HCT116 (cell line): ENCODE measurements around the gene CACNA1C. TPM values are rescaled to one million over a fixed set of nuclear protein-coding genes. Genes with fewer than 3 reads are reported as not detected.

Experiments
- ATAC-seq: fragments of 200-7000 bp; cut with Tn5 transposase; 2 replicates; pipeline ENCODE4 v1.9.1; 2020; ENCODE audit warnings: mild to moderate bottlenecking, moderate library complexity
- BruUV-seq: library from RNA; stranded (reverse); fragments of 400-500 nt; replicated peaks from 2 replicates; lab custom pipeline; 2021; lab: Mats Ljungman, UMichigan
- CTCF ChIA-PET: fragments of 300-600 bp; sonication (Branson Sonifier 250); formaldehyde crosslinking; loops from one replicate; lab custom pipeline; 2021; ENCODE audit warnings: antibody characterized with exemption; lab: Charles Lee
- POLR2A ChIA-PET: fragments of 300-600, 350-600 bp; sonication (Branson Sonifier 250); formaldehyde crosslinking; loops from one replicate; lab custom pipeline; 2021; ENCODE audit warnings: antibody characterized with exemption; lab: Charles Lee
- RAD21 ChIA-PET, 2 experiments: fragments of 300-600 bp; sonication (Branson Sonifier 250); formaldehyde crosslinking; loops; one replicate each; lab custom pipeline; 2023; ENCODE audit warnings: low total read pairs in 2 of 2; ENCODE audit not compliant: uncharacterized antibody in 2 of 2, unreplicated experiment in 2 of 2, low non-redundant PET in 1 of 2; lab: Charles Lee
- DNase-seq: peaks from one replicate; pipeline ENCODE4 v3.0.0-alpha.2; 2010; ENCODE audit warnings: low read depth, low spot score
- H2AFZ ChIP-seq: fragments of 200-600 bp; shearing (Covaris generic), sonication (generic); 2 replicates; pipeline ENCODE4 v1.6.1; 2017; ENCODE audit warnings: low read depth, mixed run types, mixed read lengths, antibody characterized with exemption, low read length; ENCODE audit not compliant: poor library complexity, severe bottlenecking
- H3K27ac ChIP-seq: 2 replicates; pipeline ENCODE4 v1.5.1; 2012; ENCODE audit warnings: low read depth, low read length
- H3K27me3 ChIP-seq: fragments of 200-600 bp; sonication (generic); 2 replicates; pipeline ENCODE4 v1.6.1; 2016; ENCODE audit warnings: mixed run types, low read length, mixed read lengths; ENCODE audit not compliant: insufficient read depth
- H3K36me3 ChIP-seq, 2 experiments: fragments of 200-500 bp in 1 of 2; fragments of 200-600 bp in 1 of 2; sonication (Bioruptor generic) in 1 of 2; sonication (generic) in 1 of 2; 2 replicates each; pipeline versions ENCODE4 v1.5.1 to v1.6.1; 2014 to 2016; ENCODE audit warnings: low read length in 2 of 2, inconsistent platforms in 1 of 2, mixed read lengths in 1 of 2, mixed run types in 1 of 2; ENCODE audit not compliant: insufficient read depth in 2 of 2, control insufficient read depth in 1 of 2
- H3K4me1 ChIP-seq, 2 experiments: fragments of 200-600 bp in 1 of 2; sonication (generic) in 1 of 2; 2 replicates each; pipeline versions ENCODE4 v1.5.1 to v1.6.1; 2012 to 2017; ENCODE audit warnings: low read length in 2 of 2, inconsistent platforms in 1 of 2, mild to moderate bottlenecking in 1 of 2, mixed read lengths in 1 of 2, mixed run types in 1 of 2, moderate library complexity in 1 of 2; ENCODE audit not compliant: insufficient read depth in 2 of 2, control insufficient read depth in 1 of 2
- H3K4me2 ChIP-seq: fragments of 200-600 bp; sonication (generic); 2 replicates; pipeline ENCODE4 v1.6.1; 2017; ENCODE audit warnings: mixed run types, low read length, mixed read lengths
- H3K4me3 ChIP-seq, 2 experiments: fragments of 200-600 bp in 1 of 2; sonication (generic) in 1 of 2; replicated peaks in 1 of 2; 2 replicates each; pipeline ENCODE4 v1.5.1; 2011 to 2016; ENCODE audit warnings: low read length in 2 of 2, control low read depth in 1 of 2, low read depth in 1 of 2, mild to moderate bottlenecking in 1 of 2, mixed read lengths in 1 of 2, mixed run types in 1 of 2
- H3K79me2 ChIP-seq: fragments of 200-600 bp; sonication (generic); 2 replicates; pipeline ENCODE4 v1.6.1; 2017; ENCODE audit warnings: mild to moderate bottlenecking, mixed run types, low read length, moderate library complexity, mixed read lengths; ENCODE audit not compliant: insufficient read depth
- H3K9ac ChIP-seq: fragments of 200-600 bp; sonication (generic); 2 replicates; pipeline ENCODE4 v1.6.1; 2016; ENCODE audit warnings: low read length, mixed read lengths
- H3K9me2 ChIP-seq: fragments of 200-600 bp; sonication (generic), shearing (Covaris generic); 2 replicates; pipeline ENCODE4 v1.6.1; 2017; ENCODE audit warnings: mixed run types, mild to moderate bottlenecking, moderate library complexity; ENCODE audit not compliant: insufficient read depth
- H3K9me3 ChIP-seq, 2 experiments: fragments of 200-500 bp in 1 of 2; fragments of 200-600 bp in 1 of 2; sonication (Bioruptor generic) in 1 of 2; sonication (generic) in 1 of 2; 2 replicates each; pipeline ENCODE4 v1.6.1; 2014 to 2017; ENCODE audit warnings: low read length in 2 of 2, mixed read lengths in 2 of 2, inconsistent platforms in 1 of 2, low read depth in 1 of 2, mild to moderate bottlenecking in 1 of 2, mixed run types in 1 of 2, moderate library complexity in 1 of 2; ENCODE audit not compliant: control insufficient read depth in 1 of 2, insufficient read depth in 1 of 2
- H4K20me1 ChIP-seq: fragments of 200-600 bp; sonication (generic), shearing (Covaris generic); 2 replicates; pipeline ENCODE4 v1.6.1; 2017; ENCODE audit warnings: mixed run types, mild to moderate bottlenecking, moderate library complexity; ENCODE audit not compliant: insufficient read depth
- CBX3 ChIP-seq: IDR thresholded peaks from 2 replicates; pipeline ENCODE4 v1.6.1; 2012; ENCODE audit warnings: low read depth
- CEBPB ChIP-seq: IDR thresholded peaks from 2 replicates; pipeline ENCODE4 v1.6.1; 2012; ENCODE audit warnings: low read depth
- EGR1 ChIP-seq: IDR thresholded peaks from 2 replicates; pipeline ENCODE4 v1.6.1; 2012; ENCODE audit warnings: low read depth
- ELF1 ChIP-seq: IDR thresholded peaks from 2 replicates; pipeline ENCODE4 v1.6.1; 2012; ENCODE audit warnings: low read depth, borderline replicate concordance
- EZH2phosphoT487 ChIP-seq: fragments of 200-600 bp; IDR thresholded peaks from 2 replicates; pipeline ENCODE4 v1.6.1; 2018; ENCODE audit warnings: antibody characterized with exemption, borderline replicate concordance
- JUND ChIP-seq: IDR thresholded peaks from 2 replicates; pipeline ENCODE4 v1.6.1; 2012
- MAX ChIP-seq: IDR thresholded peaks from 2 replicates; pipeline ENCODE4 v1.6.1; 2012
- POLR2A ChIP-seq: IDR thresholded peaks from 2 replicates; pipeline ENCODE4 v1.7.0; 2011; ENCODE audit warnings: borderline replicate concordance; ENCODE audit not compliant: insufficient read depth, insufficient read length; ENCODE audit errors: extremely low read depth
- RAD21 ChIP-seq: IDR thresholded peaks from 2 replicates; pipeline ENCODE4 v1.6.1; 2012; ENCODE audit warnings: low read depth, mild to moderate bottlenecking
- REST ChIP-seq: IDR thresholded peaks from 2 replicates; pipeline ENCODE4 v1.6.1; 2012; ENCODE audit warnings: low read depth
- SIN3A ChIP-seq: IDR thresholded peaks from 2 replicates; pipeline ENCODE4 v1.6.1; 2012; ENCODE audit warnings: low read depth
- TCF7L2 ChIP-seq: IDR thresholded peaks from 2 replicates; pipeline ENCODE4 v1.7.0; 2011; ENCODE audit warnings: borderline replicate concordance, inconsistent platforms; ENCODE audit not compliant: insufficient read depth, insufficient read length; ENCODE audit errors: extremely low read depth
- ZFX ChIP-seq: fragments of 450-650 bp; IDR thresholded peaks from 2 replicates; pipeline ENCODE4 v1.6.1; 2017
- ZNF274 ChIP-seq: fragments of 200-500 bp; sonication (Bioruptor generic); IDR thresholded peaks from 2 replicates; pipeline ENCODE4 v1.6.1; 2014; ENCODE audit warnings: mild to moderate bottlenecking, low read depth, low read length, inconsistent platforms
- intact Hi-C: fragments of 100-400 bp; cut with micrococcal nuclease; formaldehyde crosslinking; loops from 2 replicates; pipeline ENCODE4 v1.10.0; 2022
- total RNA-seq: library from RNA; stranded (reverse); gene quantifications from one replicate; pipeline ENCODE4 v1.2.1, GENCODE V29; 2021; ENCODE audit not compliant: unreplicated experiment

CACNA1C gene
- total RNA-seq, 1 experiment from 2014 or later, result 0.05 TPM

GRCh38 chr12:2443776-2444175 is 391.0 kb downstream of the CACNA1C start:
- Histone ChIP-seq H4K20me1 (no peaks in the 10 kb centered on the region), H3K36me3 (no peaks in the 10 kb centered on the region), H3K27ac (no peak overlapping the region), H3K9me3 (no peaks in the 10 kb centered on the region), H2AFZ (no peak overlapping the region), H3K4me1 (no peaks in the 10 kb centered on the region), H3K79me2 (no peaks in the 10 kb centered on the region), H3K9ac (no peak overlapping the region), H3K9me2 (no peaks in the 10 kb centered on the region), H3K4me2 (no peak overlapping the region), H3K27me3 (peaks cover 56% of the 10 kb centered on the region), H3K4me3 (no peak overlapping the region)
- RAD21 ChIA-PET, result no interaction called here
- CTCF ChIA-PET, result no interaction called here
- ATAC-seq (no peak), DNase-seq (no peak)
- TF ChIP-seq SIN3A, result no peak
- intact Hi-C loops, result no loop called here
- POLR2A ChIA-PET, result no interaction called here
- no TSS peak for BruUV-seq

GRCh38 chr12:2445968-2446367 is 393.2 kb downstream of the CACNA1C start:
- no peaks in the 10 kb centered on the region for H3K79me2 ChIP-seq
- no peaks in the 10 kb centered on the region for H3K9me2 ChIP-seq
- H3K9ac ChIP-seq, result no peak overlapping the region
- no peaks in the 10 kb centered on the region for H3K36me3 ChIP-seq
- no peak for ATAC-seq
- no peak for DNase-seq
- intact Hi-C loops, result no loop called here
- H3K27me3 ChIP-seq, result peaks cover 42% of the 10 kb centered on the region
- no peak overlapping the region for H3K4me2 ChIP-seq
- no peak overlapping the region for H3K27ac ChIP-seq
- TF ChIP-seq REST, result no peak
- TF ChIP-seq ZFX, result no peak
- no peak for TF ChIP-seq MAX
- no peak for TF ChIP-seq RAD21
- no peak for TF ChIP-seq EZH2phosphoT487
- no peak for TF ChIP-seq ELF1
- TF ChIP-seq EGR1, result no peak
- TF ChIP-seq CEBPB, result no peak
- no peak for TF ChIP-seq SIN3A
- TF ChIP-seq TCF7L2, result no peak
- no peak for TF ChIP-seq ZNF274
- no peak for TF ChIP-seq POLR2A
- no peak for TF ChIP-seq CBX3
- TF ChIP-seq JUND, result no peak
- H2AFZ ChIP-seq, result no peak overlapping the region
- ChIA-PET CTCF (no interaction called here), RAD21 (no interaction called here), POLR2A (no interaction called here)
- no TSS peak for BruUV-seq
- no peaks in the 10 kb centered on the region for H3K4me1 ChIP-seq
- H3K4me3 ChIP-seq, result no peak overlapping the region
- no peaks in the 10 kb centered on the region for H4K20me1 ChIP-seq
- H3K9me3 ChIP-seq, result no peaks in the 10 kb centered on the region
